Neural cell (in vitro differentiated cells): Measurements from ENCODE around the gene NLGN4Y. TPM values are rescaled to one million over a fixed set of nuclear protein-coding genes. Genes with fewer than 3 reads are reported as not detected.

Experiments
- H2AFZ ChIP-seq: fragments of 200-600, 300-800 bp; sonication (generic), shearing (Covaris generic); 2 replicates; pipeline ENCODE4 v1.6.0; 2014; ENCODE audit warnings: low read depth, mild to moderate bottlenecking, antibody characterized with exemption, low read length, moderate library complexity
- H3F3A ChIP-seq: fragments of 200-600 bp; shearing (Covaris generic); 2 replicates; pipeline ENCODE4 v1.6.1; 2016; ENCODE audit warnings: mild to moderate bottlenecking, moderate library complexity, mixed read lengths, antibody characterized with exemption, low read length; ENCODE audit not compliant: insufficient read depth, poor library complexity, severe bottlenecking
- H3K27ac ChIP-seq: fragments of 200-600, 300-800 bp; sonication (generic), shearing (Covaris generic); 2 replicates; pipeline ENCODE4 v1.5.1; 2014; ENCODE audit warnings: mild to moderate bottlenecking, low read length, moderate library complexity
- H3K27me3 ChIP-seq: fragments of 300-800, 200-600 bp; sonication (generic), shearing (Covaris generic); 2 replicates; pipeline ENCODE4 v1.6.0; 2014; ENCODE audit warnings: mild to moderate bottlenecking, low read depth, low read length, moderate library complexity; ENCODE audit not compliant: insufficient read depth
- H3K36me3 ChIP-seq: fragments of 300-800, 200-600 bp; sonication (generic), shearing (Covaris generic); 2 replicates; pipeline ENCODE4 v1.5.1; 2014; ENCODE audit warnings: mild to moderate bottlenecking, antibody characterized with exemption, low read length, moderate library complexity; ENCODE audit not compliant: insufficient read depth
- H3K4me2 ChIP-seq: fragments of 300-800, 200-600 bp; sonication (generic), shearing (Covaris generic); 2 replicates; pipeline ENCODE4 v1.6.0; 2014; ENCODE audit warnings: mild to moderate bottlenecking, low read length
- H3K4me3 ChIP-seq: fragments of 300-800, 200-600 bp; sonication (generic), shearing (Covaris generic); 2 replicates; pipeline ENCODE4 v1.5.1; 2014; ENCODE audit warnings: mild to moderate bottlenecking, low read length, moderate library complexity
- H3K79me2 ChIP-seq: fragments of 200-600 bp; shearing (Covaris generic); replicated peaks from 2 replicates; pipeline ENCODE4 v1.6.0; 2014; ENCODE audit warnings: mild to moderate bottlenecking, low read length, moderate library complexity; ENCODE audit not compliant: insufficient read depth
- H3K9ac ChIP-seq: fragments of 300-800, 200-600 bp; sonication (generic), shearing (Covaris generic); 2 replicates; pipeline ENCODE4 v1.6.1; 2016; ENCODE audit warnings: mild to moderate bottlenecking, low read length, mixed read lengths
- H3K9me2 ChIP-seq: fragments of 200-600 bp; shearing (Covaris generic); 2 replicates; pipeline ENCODE4 v1.6.1; 2016; ENCODE audit warnings: mild to moderate bottlenecking, low read length, mixed read lengths; ENCODE audit not compliant: insufficient read depth
- H3K9me3 ChIP-seq: fragments of 200-600, 300-800 bp; sonication (generic), shearing (Covaris generic); 2 replicates; pipeline ENCODE4 v1.6.1; 2016; ENCODE audit warnings: mild to moderate bottlenecking, mixed run types, low read length, moderate library complexity, mixed read lengths
- H4K20me1 ChIP-seq: fragments of 200-600 bp; shearing (Covaris generic); 2 replicates; pipeline ENCODE4 v1.6.1; 2016; ENCODE audit warnings: mild to moderate bottlenecking, mixed run types; ENCODE audit not compliant: insufficient read depth
- CTCF ChIP-seq: fragments of 450-650 bp; IDR thresholded peaks from 2 replicates; pipeline ENCODE4 v1.5.1; 2014; ENCODE audit warnings: antibody characterized with exemption, mild to moderate bottlenecking, moderate library complexity; ENCODE audit not compliant: poor library complexity, severe bottlenecking
- EP300 ChIP-seq: fragments of 450-650 bp; conservative IDR thresholded peaks from 2 replicates; pipeline ENCODE4 v1.6.1; 2014; ENCODE audit warnings: antibody characterized with exemption, mild to moderate bottlenecking, moderate library complexity; ENCODE audit not compliant: poor library complexity, severe bottlenecking
- EZH2 ChIP-seq: fragments of 200-600, 300-800 bp; shearing (Covaris generic), sonication (generic); IDR thresholded peaks from 2 replicates; pipeline ENCODE4 v1.6.1; 2014; ENCODE audit warnings: antibody characterized with exemption, low read length, borderline replicate concordance, mild to moderate bottlenecking; ENCODE audit not compliant: insufficient read depth, poor library complexity, severe bottlenecking
- MXI1 ChIP-seq: fragments of 450-650 bp; conservative IDR thresholded peaks from 2 replicates; pipeline ENCODE4 v1.6.1; 2014; ENCODE audit warnings: antibody characterized with exemption, mild to moderate bottlenecking; ENCODE audit not compliant: poor library complexity, severe bottlenecking
- POLR2AphosphoS5 ChIP-seq: IDR thresholded peaks from 2 replicates; pipeline ENCODE4 v1.6.1; 2012
- RAD21 ChIP-seq: fragments of 450-650 bp; conservative IDR thresholded peaks from 2 replicates; pipeline ENCODE4 v1.6.1; 2014; ENCODE audit warnings: antibody characterized with exemption, mild to moderate bottlenecking, moderate library complexity
- REST ChIP-seq: IDR thresholded peaks from 2 replicates; pipeline ENCODE4 v1.6.1; 2012; ENCODE audit warnings: borderline replicate concordance
- SMC3 ChIP-seq: fragments of 450-650 bp; conservative IDR thresholded peaks from 2 replicates; pipeline ENCODE4 v1.6.1; 2014; ENCODE audit warnings: antibody characterized with exemption, mild to moderate bottlenecking, moderate library complexity; ENCODE audit not compliant: poor library complexity
- TAF1 ChIP-seq: IDR thresholded peaks from 2 replicates; pipeline ENCODE4 v1.6.1; 2012; ENCODE audit warnings: low read depth
- polyA plus RNA-seq: library from polyadenylated mRNA; depleted of rRNA; stranded (reverse); fragments of >200 nt; gene quantifications from 2 replicates; pipeline ENCODE4 v1.2.3, GENCODE V29; 2014

The NLGN4Y gene
- polyA plus RNA-seq, 1 donor from 2014 or later = 15.2 TPM

GRCh38 chrY:14793104-14793503 is 268.8 kb downstream of the NLGN4Y start:
- H3K9ac ChIP-seq = no peak overlapping the region
- no peak overlapping the region for H3K4me2 ChIP-seq
- no peaks in the 10 kb centered on the region for H3K27me3 ChIP-seq

GRCh38 chrY:14793674-14794073 is 269.3 kb downstream of the NLGN4Y start:
- Histone ChIP-seq H3K79me2 (no peaks in the 10 kb centered on the region), H3K9ac (no peak overlapping the region), H4K20me1 (no peaks in the 10 kb centered on the region), H3K36me3 (no peaks in the 10 kb centered on the region), H3K9me2 (no peaks in the 10 kb centered on the region), H3K27me3 (no peaks in the 10 kb centered on the region), H3K9me3 (no peaks in the 10 kb centered on the region), H3K4me3 (no peak overlapping the region), H3F3A (no peaks in the 10 kb centered on the region), H3K27ac (no peak overlapping the region), H3K4me2 (no peak overlapping the region), H2AFZ (no peak overlapping the region)
- TF ChIP-seq TAF1 (no peak), RAD21 (no peak), EZH2 (no peak), CTCF (no peak), SMC3 (no peak), REST (no peak)

More at GRCh38 chrY:14793104-14793503, 268.8 kb downstream of the NLGN4Y start:
- H3F3A ChIP-seq = no peaks in the 10 kb centered on the region
- H2AFZ ChIP-seq = no peak overlapping the region
- no peaks in the 10 kb centered on the region for H3K79me2 ChIP-seq
- H3K36me3 ChIP-seq = no peaks in the 10 kb centered on the region
- no peaks in the 10 kb centered on the region for H3K9me2 ChIP-seq
- H4K20me1 ChIP-seq = no peaks in the 10 kb centered on the region
- H3K9me3 ChIP-seq = no peaks in the 10 kb centered on the region
- no peak overlapping the region for H3K27ac ChIP-seq
- no peak for TF ChIP-seq MXI1
- TF ChIP-seq TAF1 = no peak
- no peak for TF ChIP-seq REST
- no peak for TF ChIP-seq CTCF
- TF ChIP-seq RAD21 = no peak
- no peak for TF ChIP-seq EZH2
- TF ChIP-seq SMC3 = no peak
- TF ChIP-seq EP300 = no peak
- TF ChIP-seq POLR2AphosphoS5 = no peak
- no peak overlapping the region for H3K4me3 ChIP-seq
